ENCODE results near the gene ARHGEF17. TPM values are rescaled to one million over a fixed set of nuclear protein-coding genes. Genes with fewer than 3 reads are reported as not detected.

The ARHGEF17 gene
- total RNA-seq, 2 donors from 2014 or later: 31.0 to 39.0 TPM

- H3K27ac Mint-ChIP-seq: peak overlapping the region; percentile 61
- peak; percentile 35 for TF ChIP-seq CTCF (conservative IDR thresholded peaks at IDR 0.05)
- Histone ChIP-seq H3K4me1 (ENCODE audit: control insufficient read depth, insufficient read depth, low read length) (no peaks in the 10 kb centered on the region), H3K27me3 (ENCODE audit: control insufficient read depth, insufficient read depth, low read length, poor library complexity, severe bottlenecking) (no peaks in the 10 kb centered on the region), H3K36me3 (ENCODE audit: control insufficient read depth, insufficient read depth, low read length) (no peaks in the 10 kb centered on the region), H3K4me3 (ENCODE audit: low read length) (no peak overlapping the region), H3K9me3 (ENCODE audit: control insufficient read depth, low read length) (no peaks in the 10 kb centered on the region), H3K9ac (ENCODE audit: extremely low read depth, low read length, poor library complexity, severe bottlenecking) (no peak overlapping the region), H3K27ac (ENCODE audit: low read depth, low read length) (peak overlapping the region; percentile 57)
- H3K9me3 Mint-ChIP-seq: no peaks in the 10 kb centered on the region
- H3K27me3 Mint-ChIP-seq (ENCODE audit: insufficient read depth): no peaks in the 10 kb centered on the region
- peak; percentile 76 for DNase-seq
- WGBS, 2 experiments (ENCODE audit: insufficient coverage in 1 of 2, insufficient read length in 1 of 2): 85 to 89% methylated on average over 17 to 21 of the region's 21 CpGs
- no peak overlapping the region for H3K4me3 Mint-ChIP-seq
- H3K4me1 Mint-ChIP-seq: peaks cover 9% of the 10 kb centered on the region
- H3K36me3 Mint-ChIP-seq (ENCODE audit: low read depth): no peaks in the 10 kb centered on the region
These were observed 79.7 kb downstream of the ARHGEF17 start for GRCh38 chr11:73387594-73388264.

GRCh38 chr11:73388265-73389133 lies 80.4 kb downstream of the ARHGEF17 start:
- Mint-ChIP-seq H3K27me3 (ENCODE audit: insufficient read depth) (no peaks in the 10 kb centered on the region), H3K4me3 (no peak overlapping the region), H3K4me1 (peaks cover 9% of the 10 kb centered on the region), H3K36me3 (ENCODE audit: low read depth) (no peaks in the 10 kb centered on the region), H3K27ac (peak overlapping the region; percentile 68), H3K9me3 (no peaks in the 10 kb centered on the region)
- no peaks in the 10 kb centered on the region for H3K9me3 ChIP-seq (ENCODE audit: control insufficient read depth, low read length)
- H3K36me3 ChIP-seq (ENCODE audit: control insufficient read depth, insufficient read depth, low read length): no peaks in the 10 kb centered on the region
- no peak overlapping the region for H3K4me3 ChIP-seq (ENCODE audit: low read length)
- peak; percentile 41 for TF ChIP-seq CTCF (conservative IDR thresholded peaks at IDR 0.05)
- H3K27me3 ChIP-seq (ENCODE audit: control insufficient read depth, insufficient read depth, low read length, poor library complexity, severe bottlenecking): no peaks in the 10 kb centered on the region
- H3K9ac ChIP-seq (ENCODE audit: extremely low read depth, low read length, poor library complexity, severe bottlenecking): no peak overlapping the region
- DNase-seq: peak; percentile 74
- no peaks in the 10 kb centered on the region for H3K4me1 ChIP-seq (ENCODE audit: control insufficient read depth, insufficient read depth, low read length)
- H3K27ac ChIP-seq (ENCODE audit: low read depth, low read length): peak overlapping the region; percentile 57
- 89 to 96% methylated on average over 15 to 23 of the region's 23 CpGs for WGBS, 2 experiments (ENCODE audit: insufficient coverage in 1 of 2, insufficient read length in 1 of 2)

- Histone ChIP-seq H3K36me3 (ENCODE audit: control insufficient read depth, insufficient read depth, low read length) (no peaks in the 10 kb centered on the region), H3K9ac (ENCODE audit: extremely low read depth, low read length, poor library complexity, severe bottlenecking) (no peak overlapping the region), H3K27ac (ENCODE audit: low read depth, low read length) (peak overlapping the region; percentile 10), H3K4me1 (ENCODE audit: control insufficient read depth, insufficient read depth, low read length) (no peaks in the 10 kb centered on the region), H3K4me3 (ENCODE audit: low read length) (no peak overlapping the region), H3K27me3 (ENCODE audit: control insufficient read depth, insufficient read depth, low read length, poor library complexity, severe bottlenecking) (no peaks in the 10 kb centered on the region), H3K9me3 (ENCODE audit: control insufficient read depth, low read length) (no peaks in the 10 kb centered on the region)
- no peak overlapping the region for H3K27ac Mint-ChIP-seq
- no peaks in the 10 kb centered on the region for H3K9me3 Mint-ChIP-seq
- WGBS, 2 experiments (ENCODE audit: insufficient coverage in 1 of 2, insufficient read length in 1 of 2): 89 to 91% methylated on average over 3 to 6 of the region's 6 CpGs
- no peak overlapping the region for H3K4me3 Mint-ChIP-seq
- peaks cover 9% of the 10 kb centered on the region for H3K4me1 Mint-ChIP-seq
- no peaks in the 10 kb centered on the region for H3K27me3 Mint-ChIP-seq (ENCODE audit: insufficient read depth)
- TF ChIP-seq CTCF (conservative IDR thresholded peaks at IDR 0.05): no peak
- no peaks in the 10 kb centered on the region for H3K36me3 Mint-ChIP-seq (ENCODE audit: low read depth)
- no peak for DNase-seq
These were observed 81.1 kb downstream of the ARHGEF17 start for GRCh38 chr11:73389134-73389525.
